GM19463 (cell line): ENCODE data around the gene C1QTNF1.
"Not testable (repeated sequence)": the region's sequence is repeated elsewhere in the genome, so short reads cannot be mapped to it uniquely, and the experiment has no call there.

Experiments
- ATAC-seq: cut with Tn5 transposase; IDR thresholded peaks from one replicate; pipeline ENCODE4 v1.9.1; 2021; ENCODE audit warnings: mild to moderate bottlenecking, moderate library complexity; ENCODE audit not compliant: unreplicated experiment

C1QTNF1 gene

GRCh38 chr17:79005063-79005861 is 18.7 kb upstream of the C1QTNF1 start:
- no peak for ATAC-seq

DNA sequence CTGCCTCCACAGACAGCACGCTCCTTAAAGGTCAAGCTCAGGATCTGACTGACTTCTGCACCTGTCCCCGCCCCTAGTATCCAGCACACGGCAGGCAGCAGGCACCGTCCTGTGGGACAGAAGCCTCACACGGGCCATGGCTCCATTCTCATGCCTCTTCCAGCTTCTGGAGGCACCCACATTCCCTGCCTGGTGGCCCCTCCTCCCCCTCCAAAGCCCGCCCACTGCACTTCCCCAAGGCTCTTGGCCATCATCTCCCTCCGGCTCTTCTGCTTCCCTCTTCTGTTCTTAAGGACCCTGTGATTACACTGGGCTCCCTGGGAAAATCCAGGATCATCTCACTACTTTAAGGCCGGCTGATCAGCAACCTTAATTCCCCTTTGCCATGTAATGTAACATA is 17.9 kb upstream of the C1QTNF1 start:
- no peak for ATAC-seq

DNA sequence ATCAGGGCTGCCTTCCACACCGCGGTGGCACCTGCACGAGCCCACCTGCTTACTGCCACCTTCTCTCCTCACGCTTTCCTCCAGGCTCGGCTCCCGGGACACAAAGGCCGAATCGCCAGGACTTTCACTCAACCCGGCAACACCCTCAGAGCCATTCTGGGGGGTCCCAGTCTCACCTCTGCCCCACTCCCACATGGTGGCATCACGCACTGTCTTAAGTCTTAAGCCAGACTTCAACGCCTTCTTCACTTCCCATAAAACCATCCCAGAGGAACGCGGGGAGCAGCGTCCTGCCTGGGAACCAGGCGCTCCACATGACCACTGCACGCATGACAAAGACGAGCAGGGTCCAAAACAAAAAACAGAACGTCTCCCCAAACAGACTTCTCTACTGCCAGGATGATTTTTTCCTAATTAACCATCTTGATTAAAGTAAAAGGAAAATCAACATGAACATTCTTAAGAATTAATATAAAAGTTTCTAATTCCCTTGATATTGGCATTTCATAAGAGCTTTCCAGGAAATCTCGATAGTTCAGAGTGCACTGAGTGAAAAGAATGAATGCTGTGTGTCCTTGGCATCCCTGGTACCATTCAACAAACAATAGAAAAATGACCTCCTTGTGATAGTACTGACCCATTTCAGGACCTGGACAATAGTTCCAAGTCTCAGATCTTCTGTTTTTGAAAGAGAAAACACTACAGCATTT is 17.0 kb upstream of the C1QTNF1 start:
- no peak for ATAC-seq

- no peak for ATAC-seq
Observed at GRCh38 chr17:79007504-79008381, 16.2 kb upstream of the C1QTNF1 start.

DNA sequence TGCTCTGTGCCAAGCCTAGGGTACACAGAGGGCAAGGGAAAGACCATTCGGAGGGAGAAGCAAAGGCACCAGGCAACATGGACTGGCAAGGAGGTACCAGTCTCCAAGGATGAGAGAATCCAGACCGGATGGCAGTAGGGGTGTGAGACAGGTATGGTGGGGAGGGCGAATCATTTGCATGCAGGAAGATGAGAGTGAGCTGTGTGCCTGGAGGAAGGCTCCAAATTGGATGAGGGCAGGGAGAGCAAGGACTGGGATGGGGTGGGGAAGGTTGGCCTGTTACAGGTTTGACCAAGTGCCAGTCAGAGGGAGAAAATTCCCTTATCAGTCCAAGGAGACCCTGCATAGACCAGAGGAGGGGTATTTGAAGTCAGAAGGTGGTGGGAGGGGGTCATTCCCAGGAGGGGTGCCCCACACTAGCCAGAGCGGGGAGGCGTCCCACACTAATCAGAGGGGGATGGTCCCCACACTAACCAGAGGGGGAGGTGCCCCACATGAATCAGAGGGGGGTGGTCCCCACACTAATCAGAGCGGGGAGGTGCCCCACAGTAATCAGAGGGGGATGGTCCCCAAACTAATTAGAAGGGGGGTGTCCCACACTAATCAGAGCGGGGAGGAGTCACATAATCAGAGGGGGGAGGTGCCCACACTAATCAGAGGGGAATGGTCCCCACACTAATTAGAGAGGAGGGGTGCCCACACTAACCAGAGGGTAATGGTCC is 15.1 kb upstream of the C1QTNF1 start:
- no peak for ATAC-seq

DNA sequence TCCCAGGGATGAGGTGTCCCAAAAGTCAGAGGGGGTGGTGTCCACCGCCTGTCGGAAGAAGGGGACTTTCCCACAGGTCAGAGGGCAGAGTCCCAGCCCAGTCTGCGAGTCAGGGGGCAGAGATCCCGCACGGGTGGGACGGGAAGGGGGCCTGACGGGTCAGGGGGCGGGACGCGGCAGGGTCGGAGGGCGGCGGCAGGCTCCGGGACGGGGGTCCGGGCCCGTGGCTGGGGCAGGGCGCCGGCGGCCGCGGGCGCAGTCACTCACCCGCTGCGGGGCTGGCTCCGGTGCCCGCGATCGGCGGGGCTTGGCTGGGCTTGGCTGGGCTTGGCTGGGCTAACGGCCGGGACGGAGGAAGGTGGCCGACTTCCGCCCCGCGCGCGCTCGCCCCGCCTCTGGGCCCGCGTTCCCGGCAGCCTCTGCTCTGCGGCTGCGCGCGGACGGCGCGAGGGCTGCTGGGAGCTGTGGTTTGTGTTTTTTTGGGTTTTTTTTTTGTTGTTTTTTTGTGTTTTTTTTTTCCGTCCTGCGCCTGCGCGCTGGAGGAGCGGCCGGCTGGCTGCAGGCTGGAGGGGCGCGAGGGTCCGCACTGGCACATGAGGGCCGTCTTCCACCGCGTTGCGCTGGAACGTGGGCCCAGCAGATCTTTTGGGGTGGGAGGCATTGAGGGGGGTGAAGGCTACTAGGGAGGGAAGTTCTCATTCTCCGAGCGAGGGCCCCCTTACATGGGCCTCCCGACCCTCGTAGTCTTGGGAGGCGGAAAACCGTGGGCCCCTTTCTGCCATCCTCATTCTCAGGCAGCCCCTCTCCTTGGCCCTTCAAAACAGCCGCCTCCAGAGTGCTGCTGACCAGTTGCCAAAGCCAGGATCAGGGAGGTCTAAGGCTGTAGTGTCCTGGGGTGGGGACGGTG is 14.3 kb upstream of the C1QTNF1 start, which contains the start of gene CANT1:
Gene CANT1 (minus strand): TSS at position 368 of the 907 bp plus-strand sequence. CDS start 12,142 bp downstream, outside the sequence.
- peak; percentile 90 for ATAC-seq

GRCh38 chr17:79010304-79010646 is 13.7 kb upstream of the C1QTNF1 start:
- ATAC-seq, result no peak

DNA sequence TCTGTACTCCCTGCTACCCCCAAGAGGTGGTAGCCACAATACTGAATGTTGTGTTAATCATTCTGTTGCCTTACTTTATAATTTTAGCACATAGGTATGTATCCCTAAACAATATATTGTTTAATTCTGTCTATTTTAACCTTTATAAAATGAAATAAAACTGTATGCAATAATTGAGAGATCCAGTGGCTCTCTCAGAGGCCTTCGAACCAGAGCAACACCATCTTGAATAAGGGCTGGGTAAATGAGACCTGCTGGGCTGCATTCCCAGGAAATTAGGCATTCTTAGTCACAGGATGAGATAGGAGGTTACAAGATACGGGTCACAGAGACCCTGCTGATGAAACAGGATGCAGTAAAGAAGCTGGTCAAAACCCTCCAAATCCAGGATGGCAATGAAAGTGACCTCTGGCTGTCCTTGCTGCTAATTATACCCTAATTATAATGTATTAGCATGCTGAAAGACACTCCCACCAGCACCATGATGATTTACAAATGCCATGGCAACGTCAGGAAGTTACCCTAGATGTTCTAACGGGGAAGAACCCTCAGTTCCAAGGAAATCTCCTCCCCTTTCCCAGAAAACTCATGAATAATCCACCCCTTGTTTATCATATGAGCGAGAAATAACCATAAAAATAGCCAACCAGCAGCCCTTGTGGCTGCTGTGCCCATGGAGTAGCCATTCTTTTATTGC is 12.4 kb upstream of the C1QTNF1 start:
- ATAC-seq, result no peak

GRCh38 chr17:79012563-79013134 is 11.3 kb upstream of the C1QTNF1 start:
- no peak for ATAC-seq

- ATAC-seq, result no peak
Observed at GRCh38 chr17:79014158-79014758, 9.7 kb upstream of the C1QTNF1 start.

- ATAC-seq, result no peak
Observed at GRCh38 chr17:79017546-79018369, 6.2 kb upstream of the C1QTNF1 start.

DNA sequence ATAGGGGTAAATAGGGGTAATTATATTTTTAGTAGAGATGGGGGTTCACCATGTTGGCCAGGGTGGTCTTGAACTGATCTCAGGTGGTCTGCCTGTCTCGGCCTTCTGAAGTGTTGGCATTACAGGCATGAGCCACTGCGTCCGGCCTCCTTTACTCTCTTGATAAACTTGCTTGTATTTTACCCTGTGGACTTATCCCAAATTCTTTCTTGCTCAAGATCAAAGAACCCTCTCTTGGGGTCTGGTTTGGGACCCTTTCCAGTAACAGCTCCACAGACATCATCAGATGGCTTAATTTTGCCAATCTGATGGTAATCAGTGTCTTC is 5.6 kb upstream of the C1QTNF1 start:
- ATAC-seq, result no peak

GRCh38 chr17:79019261-79019631 is 4.7 kb upstream of the C1QTNF1 start:
- ATAC-seq, result no peak

DNA sequence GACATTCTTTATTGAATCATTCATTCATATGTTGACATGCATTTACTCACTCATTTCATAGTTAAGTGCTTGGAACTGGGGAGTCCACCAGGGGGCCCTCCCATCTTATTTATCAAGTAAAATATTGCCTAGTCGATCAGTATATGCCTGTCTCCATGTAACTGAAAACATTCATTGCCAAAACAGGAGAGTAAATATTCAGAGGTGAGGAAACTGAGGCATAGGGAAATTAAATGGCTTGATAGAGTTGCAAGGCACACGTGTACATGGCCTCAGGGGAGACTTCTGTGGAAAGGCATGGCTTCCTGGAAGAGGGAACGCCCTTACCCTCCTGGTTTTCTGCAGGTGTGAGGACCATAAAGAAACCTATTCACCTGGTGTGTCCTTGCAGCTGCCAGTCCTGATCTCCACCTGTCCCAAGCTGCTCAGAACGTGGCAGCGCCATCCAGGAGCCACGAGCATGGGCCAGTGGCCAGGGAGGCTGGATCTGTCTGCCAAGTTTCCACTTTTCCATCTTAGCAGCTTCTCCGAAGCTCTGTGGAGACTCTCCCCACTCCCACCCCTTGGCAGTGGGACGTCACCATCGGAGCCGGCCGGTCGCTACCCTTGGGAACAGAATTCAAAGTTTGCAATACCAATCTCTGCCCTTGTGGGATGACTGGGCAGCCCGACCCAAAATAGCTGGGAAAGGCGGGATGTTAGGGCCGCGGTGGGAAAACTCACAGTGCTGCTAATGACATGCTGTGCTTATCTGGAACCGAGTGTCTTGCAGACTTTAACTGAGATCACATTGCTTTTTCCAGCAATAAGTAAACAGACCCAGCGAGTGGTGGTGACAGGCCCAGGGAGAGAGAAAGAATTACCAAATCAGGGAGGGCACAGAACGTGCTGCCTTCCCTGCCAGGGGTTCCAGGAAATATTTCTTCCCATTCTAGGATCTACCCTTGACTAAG is 4.1 kb upstream of the C1QTNF1 start:
- no peak for ATAC-seq

GRCh38 chr17:79020631-79021301 is 3.2 kb upstream of the C1QTNF1 start:
- ATAC-seq, result no peak

DNA sequence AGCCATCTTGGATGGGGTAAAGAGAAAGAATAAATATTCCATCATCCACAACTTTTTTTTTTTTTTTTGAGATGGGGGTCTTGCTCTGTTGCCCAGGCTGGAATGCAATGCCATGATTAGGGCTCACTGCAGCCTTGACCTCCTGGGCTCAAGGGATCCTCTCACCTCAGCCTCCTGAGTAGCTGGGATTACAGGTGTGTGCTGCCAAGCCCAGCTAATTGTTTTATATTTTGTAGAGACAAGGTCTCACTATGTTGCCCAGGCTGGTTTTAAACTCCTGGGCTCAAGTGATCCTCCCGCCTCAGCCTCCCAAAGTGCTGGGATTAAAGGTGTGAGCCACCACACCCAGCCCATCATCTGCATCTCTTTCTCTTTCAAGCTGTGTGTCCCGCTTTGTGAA is 2.0 kb upstream of the C1QTNF1 start:
- ATAC-seq, result not testable (repeated sequence)
